Muscle of leg (tissue), 11 donors: ENCODE measurements around the gene IL17RB. TPM values are rescaled to one million over a fixed set of nuclear protein-coding genes. Genes with fewer than 3 reads are reported as not detected.

Source experiments
- DNase-seq: peaks from one replicate; pipeline ENCODE4 v3.0.0; 2013
- H3K27ac ChIP-seq: one replicate; pipeline ENCODE4 v1.5.1; 2013; ENCODE audit warnings: mild to moderate bottlenecking, low read length, control low read depth
- H3K27me3 ChIP-seq: one replicate; pipeline ENCODE4 v1.6.1; 2013; ENCODE audit warnings: low read length; ENCODE audit not compliant: control insufficient read depth, insufficient read depth
- H3K36me3 ChIP-seq: one replicate; pipeline ENCODE4 v1.6.1; 2013; ENCODE audit warnings: low read length; ENCODE audit not compliant: control insufficient read depth, insufficient read depth
- H3K4me1 ChIP-seq: one replicate; pipeline ENCODE4 v1.6.1; 2013; ENCODE audit warnings: low read length; ENCODE audit not compliant: control insufficient read depth, insufficient read depth
- H3K4me3 ChIP-seq: one replicate; pipeline ENCODE4 v1.5.1; 2013; ENCODE audit warnings: low read length, control low read depth
- H3K9me3 ChIP-seq: replicated peaks from 2 replicates; pipeline ENCODE4 v1.6.1; 2013; ENCODE audit warnings: low read depth, low read length; ENCODE audit not compliant: control insufficient read depth
- WGBS: methylation state at CpG from one replicate; pipeline ENCODE4 v1.1.5; 2013; ENCODE audit warnings: missing lambda C conversion rate; ENCODE audit not compliant: insufficient coverage; 5-methylcytosine and 5-hydroxymethylcytosine counted together
- polyA plus RNA-seq, 8 donors: library from polyadenylated mRNA; unstranded; fragments of 120-200 nt; gene quantifications; one replicate each; pipeline versions ENCODE4 v1.2.1 to v1.2.3, GENCODE V29; 2013; ENCODE audit warnings: inconsistent platforms in 1 of 8, low replicate concordance in 1 of 8; ENCODE audit not compliant: insufficient read length in 8 of 8, insufficient read depth in 1 of 8
- total RNA-seq: library from RNA; stranded (reverse); fragments of 120-200 nt; gene quantifications from one replicate; pipeline ENCODE4 v1.2.4, GENCODE V29; 2013

Gene IL17RB
- total and polyA plus RNA-seq, 9 donors = 0.93 to 4.5 (median 3.4) TPM

GRCh38 chr3:53913401-53913800 lies 67.0 kb downstream of the IL17RB start:
- WGBS = 73% methylated on average over 2 of the region's 8 CpGs
- no peaks in the 10 kb centered on the region for H3K36me3 ChIP-seq
- DNase-seq = no peak
- no peaks in the 10 kb centered on the region for H3K9me3 ChIP-seq
- H3K4me3 ChIP-seq = no peak overlapping the region
- no peak overlapping the region for H3K27ac ChIP-seq
- H3K27me3 ChIP-seq = no peaks in the 10 kb centered on the region
- H3K4me1 ChIP-seq = no peaks in the 10 kb centered on the region

Other genes with a start within 250 kb of the IL17RB start
- gene CHDH, start 149 bp upstream of the IL17RB start, total RNA-seq = 1.2 TPM
- gene CHDH, start 149 bp upstream of the IL17RB start, polyA plus RNA-seq = 1 to 10 TPM in 5 of 8 donors, under 1 TPM in 3; 0.75 to 1.3 (median 1.1) TPM
- 30.2 TPM for gene ACTR8, start 35.6 kb downstream of the IL17RB start, total RNA-seq
- gene ACTR8, start 35.6 kb downstream of the IL17RB start, polyA plus RNA-seq = 10 to 100 TPM; 17.7 to 26.4 (median 24.3) TPM
- gene SELENOK, start 45.3 kb downstream of the IL17RB start, total RNA-seq = 35.1 TPM
- 10 to 100 TPM; 38.3 to 53.9 (median 48.3) TPM for gene SELENOK, start 45.3 kb downstream of the IL17RB start, polyA plus RNA-seq